ENCODE data around the gene INF2. TPM values are rescaled to one million over a fixed set of nuclear protein-coding genes. Genes with fewer than 3 reads are reported as not detected.
"Not testable (repeated sequence)": the region's sequence is repeated elsewhere in the genome, so short reads cannot be mapped to it uniquely, and the experiment has no call there.

Gene INF2
- total and polyA plus RNA-seq, 2 experiments from 2014 or later, result 36.7 to 75.5 TPM

- no peak for TF ChIP-seq CREB1 (CRISPR knock-in tag; IDR thresholded peaks at IDR 0.05; ENCODE audit: low read depth)
- peak; percentile 39 to 62 for TF ChIP-seq CTCF (conservative IDR thresholded peaks at IDR 0.05; ENCODE audit: low read depth in 2 of 2)
- Mint-ChIP-seq H3K9me3 (peaks cover 27% of the 10 kb centered on the region), H3K27ac (no peak overlapping the region), H3K4me3 (no peak overlapping the region; the same call in 2 of the 3 replicates), H3K27me3 (ENCODE audit: insufficient read depth, low read depth, poor library complexity) (peaks cover 17% of the 10 kb centered on the region), H3K36me3 (ENCODE audit: low read depth) (peaks cover 20% of the 10 kb centered on the region), H3K4me1 (no peaks in the 10 kb centered on the region)
- Histone ChIP-seq H4K20me1 (replicated peaks; ENCODE audit: insufficient read depth) (no peaks in the 10 kb centered on the region), H3K4me3 (no peak overlapping the region), H3K36me3 (ENCODE audit: insufficient read depth) (no peaks in the 10 kb centered on the region), H3F3A (replicated peaks; ENCODE audit: low read depth) (no peaks in the 10 kb centered on the region), H3K9me2 (ENCODE audit: insufficient read depth) (no peaks in the 10 kb centered on the region), H3K4me1 (ENCODE audit: insufficient read depth) (no peaks in the 10 kb centered on the region), H3K4me2 (no peak overlapping the region), H3K79me2 (replicated peaks; ENCODE audit: insufficient read depth) (no peaks in the 10 kb centered on the region), H3K27ac (ENCODE audit: low read depth) (no peak overlapping the region), H2AFZ (no peak overlapping the region), H3K27me3 (ENCODE audit: insufficient read depth) (peaks cover 8% of the 10 kb centered on the region)
- peak; percentile 55 for DNase-seq (ENCODE audit: low spot score)
- ATAC-seq, result no peak; the same call in 2 of the 3 replicates
These were observed 37.5 kb upstream of the INF2 start for GRCh38 chr14:104651876-104652260.

GRCh38 chr14:104652386-104652785, 37.0 kb upstream of the INF2 start:
- ATAC-seq (no peak), DNase-seq (ENCODE audit: low spot score) (no peak)
- H3K79me2 ChIP-seq (replicated peaks; ENCODE audit: insufficient read depth), result no peaks in the 10 kb centered on the region
- H3K4me1 ChIP-seq (ENCODE audit: insufficient read depth), result no peaks in the 10 kb centered on the region
- TF ChIP-seq ETS1 (IDR thresholded peaks at IDR 0.05) (no peak), ZNF114 (CRISPR knock-in tag; IDR thresholded peaks at IDR 0.05) (no peak), REST (IDR thresholded peaks at IDR 0.05; ENCODE audit: unreplicated experiment) (no peak), EZH2phosphoT487 (IDR thresholded peaks at IDR 0.05; ENCODE audit: unreplicated experiment) (no peak)
- H3K4me2 ChIP-seq, result no peak overlapping the region
- H3K27ac ChIP-seq (ENCODE audit: low read depth), result no peak overlapping the region
- H3K4me3 ChIP-seq, result no peak overlapping the region
- no peak overlapping the region for H2AFZ ChIP-seq
- H4K20me1 ChIP-seq (replicated peaks; ENCODE audit: insufficient read depth), result no peaks in the 10 kb centered on the region
- peaks cover 12% of the 10 kb centered on the region for H3K27me3 Mint-ChIP-seq (ENCODE audit: insufficient read depth, low read depth, poor library complexity)
- H3K36me3 Mint-ChIP-seq (ENCODE audit: low read depth), result peaks cover 20% of the 10 kb centered on the region
- no peak overlapping the region for H3K27ac Mint-ChIP-seq
- H3K9me3 Mint-ChIP-seq, result peaks cover 27% of the 10 kb centered on the region
- no peak overlapping the region; the same call in 2 of the 3 replicates for H3K4me3 Mint-ChIP-seq
- no peaks in the 10 kb centered on the region for H3K36me3 ChIP-seq (ENCODE audit: insufficient read depth)
- no peaks in the 10 kb centered on the region for H3K4me1 Mint-ChIP-seq
- H3F3A ChIP-seq (replicated peaks; ENCODE audit: low read depth), result no peaks in the 10 kb centered on the region
- no peaks in the 10 kb centered on the region for H3K9me2 ChIP-seq (ENCODE audit: insufficient read depth)
- H3K27me3 ChIP-seq (ENCODE audit: insufficient read depth), result peaks cover 8% of the 10 kb centered on the region

- H3K79me2 ChIP-seq (replicated peaks; ENCODE audit: insufficient read depth); ATAC-seq; H3K4me1 Mint-ChIP-seq; H3K4me2 ChIP-seq; H3K4me3 ChIP-seq; H4K20me1 ChIP-seq (replicated peaks; ENCODE audit: insufficient read depth); H3K27me3 ChIP-seq (ENCODE audit: insufficient read depth); H3K27ac Mint-ChIP-seq; H3K4me1 ChIP-seq (ENCODE audit: insufficient read depth); H3K4me3 Mint-ChIP-seq; H3F3A ChIP-seq (replicated peaks; ENCODE audit: low read depth); DNase-seq (ENCODE audit: low spot score); H3K9me2 ChIP-seq (ENCODE audit: insufficient read depth); H2AFZ ChIP-seq; H3K27ac ChIP-seq (ENCODE audit: low read depth); H3K36me3 ChIP-seq (ENCODE audit: insufficient read depth): not testable (repeated sequence)
- Mint-ChIP-seq H3K9me3 (peaks cover 27% of the 10 kb centered on the region), H3K27me3 (ENCODE audit: insufficient read depth, low read depth, poor library complexity) (peaks cover 18% of the 10 kb centered on the region), H3K36me3 (ENCODE audit: low read depth) (peaks cover 20% of the 10 kb centered on the region)
These were observed 36.1 kb upstream of the INF2 start for GRCh38 chr14:104653130-104653920.
